ENCODE measurements around the gene FBXO2.

Gene FBXO2

GRCh38 chr1:11640101-11640500, 14.1 kb downstream of the FBXO2 start:
- DNase-seq (no peak), ATAC-seq (ENCODE audit: insufficient read depth, low read depth) (no peak)
- Histone ChIP-seq H3K4me1 (ENCODE audit: insufficient read depth, low read length) (no peaks in the 10 kb centered on the region), H3K79me2 (ENCODE audit: insufficient read depth, low read length) (no peaks in the 10 kb centered on the region), H3K36me3 (ENCODE audit: insufficient read depth, low read length) (no peaks in the 10 kb centered on the region), H3K27me3 (ENCODE audit: insufficient read depth, low read length, poor library complexity) (no peaks in the 10 kb centered on the region), H4K20me1 (ENCODE audit: insufficient read depth, low read length) (peaks cover 20% of the 10 kb centered on the region), H3K9me3 (ENCODE audit: insufficient read depth, low read length, severe bottlenecking) (no peaks in the 10 kb centered on the region), H3K4me2 (ENCODE audit: insufficient read depth, low read length) (no peak overlapping the region), H2AFZ (ENCODE audit: low read depth, low read length) (no peak overlapping the region), H3K9ac (ENCODE audit: low read depth, low read length) (no peak overlapping the region), H3K27ac (ENCODE audit: low read length) (no peak overlapping the region), H3K4me3 (ENCODE audit: low read depth in 1 of 2, low read length in 2 of 2) (no peak overlapping the region)
- TF ChIP-seq CTCF (IDR thresholded peaks at IDR 0.05; ENCODE audit: borderline replicate concordance, extremely low read depth, low read length, poor library complexity, severe bottlenecking) (no peak), EZH2 (IDR thresholded peaks at IDR 0.05; ENCODE audit: borderline replicate concordance, low read depth, low read length, severe bottlenecking) (no peak)

DNA sequence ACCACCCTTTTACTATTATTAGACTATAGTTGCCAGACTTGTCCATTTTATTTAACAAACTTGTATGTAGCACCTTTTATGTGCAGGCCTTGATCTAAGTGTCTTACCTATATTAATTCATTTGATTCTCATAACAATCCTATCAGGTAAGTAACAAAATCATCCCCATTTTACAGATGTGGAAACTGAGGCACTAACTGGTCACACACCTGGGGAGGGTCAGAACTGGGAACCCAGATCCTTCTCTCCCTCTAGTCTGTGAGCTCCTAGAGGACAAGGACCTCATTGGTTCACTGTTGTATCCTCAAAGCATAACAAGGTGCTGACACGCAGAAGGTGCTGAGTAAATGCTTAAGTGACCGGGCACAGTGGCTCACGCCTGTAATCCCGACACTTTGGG, 14.9 kb downstream of the FBXO2 start:
- Histone ChIP-seq H3K4me1 (ENCODE audit: insufficient read depth, low read length) (no peaks in the 10 kb centered on the region), H3K9me3 (ENCODE audit: insufficient read depth, low read length, severe bottlenecking) (no peaks in the 10 kb centered on the region), H3K27ac (ENCODE audit: low read length) (no peak overlapping the region), H3K4me2 (ENCODE audit: insufficient read depth, low read length) (no peak overlapping the region), H3K27me3 (ENCODE audit: insufficient read depth, low read length, poor library complexity) (no peaks in the 10 kb centered on the region), H3K9ac (ENCODE audit: low read depth, low read length) (no peak overlapping the region), H3K36me3 (ENCODE audit: insufficient read depth, low read length) (no peaks in the 10 kb centered on the region), H4K20me1 (ENCODE audit: insufficient read depth, low read length) (peaks cover 20% of the 10 kb centered on the region), H3K79me2 (ENCODE audit: insufficient read depth, low read length) (no peaks in the 10 kb centered on the region), H2AFZ (ENCODE audit: low read depth, low read length) (no peak overlapping the region), H3K4me3 (ENCODE audit: low read depth in 1 of 2, low read length in 2 of 2) (no peak overlapping the region)
- ATAC-seq (ENCODE audit: insufficient read depth, low read depth): no peak
- no peak for TF ChIP-seq EZH2 (IDR thresholded peaks at IDR 0.05; ENCODE audit: borderline replicate concordance, low read depth, low read length, severe bottlenecking)
- TF ChIP-seq CTCF (IDR thresholded peaks at IDR 0.05; ENCODE audit: borderline replicate concordance, extremely low read depth, low read length, poor library complexity, severe bottlenecking): no peak
- no peak for DNase-seq

DNA sequence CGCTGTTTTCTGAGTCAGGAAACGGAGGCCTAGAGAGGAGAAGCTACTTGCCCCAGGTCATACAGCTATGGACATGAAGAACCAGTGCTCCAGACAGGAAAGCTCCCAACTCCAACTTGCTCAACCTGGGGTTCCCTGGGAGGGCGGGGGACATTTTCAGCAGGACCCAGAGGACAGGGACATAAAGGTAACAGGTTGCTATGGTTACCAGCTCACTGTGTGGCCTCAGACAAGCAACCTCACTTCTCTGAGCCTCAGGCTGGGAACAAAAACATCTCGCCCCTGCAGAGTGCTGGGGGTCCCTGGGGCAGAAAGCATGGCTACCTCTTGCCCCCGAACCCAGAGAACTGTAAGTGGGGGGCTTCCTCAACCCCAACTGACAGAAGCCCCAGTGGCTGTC, 16.1 kb downstream of the FBXO2 start:
- no peak for TF ChIP-seq EZH2 (IDR thresholded peaks at IDR 0.05; ENCODE audit: borderline replicate concordance, low read depth, low read length, severe bottlenecking)
- no peak for TF ChIP-seq CTCF (IDR thresholded peaks at IDR 0.05; ENCODE audit: borderline replicate concordance, extremely low read depth, low read length, poor library complexity, severe bottlenecking)
- Histone ChIP-seq H3K9me3 (ENCODE audit: insufficient read depth, low read length, severe bottlenecking) (no peaks in the 10 kb centered on the region), H3K4me3 (ENCODE audit: low read depth in 1 of 2, low read length in 2 of 2) (no peak overlapping the region), H3K4me1 (ENCODE audit: insufficient read depth, low read length) (no peaks in the 10 kb centered on the region), H3K27me3 (ENCODE audit: insufficient read depth, low read length, poor library complexity) (no peaks in the 10 kb centered on the region), H2AFZ (ENCODE audit: low read depth, low read length) (no peak overlapping the region), H3K79me2 (ENCODE audit: insufficient read depth, low read length) (no peaks in the 10 kb centered on the region), H3K36me3 (ENCODE audit: insufficient read depth, low read length) (no peaks in the 10 kb centered on the region), H3K27ac (ENCODE audit: low read length) (no peak overlapping the region), H3K9ac (ENCODE audit: low read depth, low read length) (no peak overlapping the region), H3K4me2 (ENCODE audit: insufficient read depth, low read length) (no peak overlapping the region), H4K20me1 (ENCODE audit: insufficient read depth, low read length) (peaks cover 20% of the 10 kb centered on the region)
- DNase-seq (no peak), ATAC-seq (ENCODE audit: insufficient read depth, low read depth) (no peak)
